ENCODE results near the gene SLC35F6.
"Not testable (repeated sequence)": the region's sequence is repeated elsewhere in the genome, so short reads cannot be mapped to it uniquely, and the experiment has no call there.

Gene SLC35F6

DNA sequence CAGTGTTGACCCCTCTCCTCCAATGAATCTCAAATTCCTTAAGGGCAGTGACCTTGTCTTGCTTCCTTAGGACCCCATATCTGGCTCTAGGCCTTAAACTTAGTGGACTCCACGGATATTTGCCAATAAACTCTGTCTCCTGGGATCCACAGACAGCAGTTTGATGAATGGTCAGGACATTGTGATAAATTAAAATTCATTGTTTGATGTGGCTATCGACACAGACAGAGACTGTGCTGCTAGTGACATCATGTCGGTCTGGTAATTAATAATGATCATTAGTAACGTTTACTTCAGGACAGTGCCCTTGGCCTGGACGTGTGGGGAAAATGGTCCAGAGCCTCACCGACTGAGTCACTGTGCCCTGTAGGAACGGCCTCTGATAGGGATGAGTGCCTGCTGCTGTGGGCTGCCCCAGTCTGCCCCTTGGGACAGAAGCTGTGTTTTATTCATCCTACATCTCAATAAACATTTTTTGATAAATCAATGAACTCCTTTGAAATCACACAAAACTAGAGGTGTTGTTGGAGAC is 5.2 kb upstream of the SLC35F6 start:
- Histone ChIP-seq H3K4me1 (ENCODE audit: control insufficient read depth, insufficient read depth, low read length) (peaks cover 12% of the 10 kb centered on the region), H3K4me3 (ENCODE audit: low read length in 2 of 2) (no peak overlapping the region), H3K9me3 (ENCODE audit: control insufficient read depth in 2 of 2, low read length in 2 of 2) (no peaks in the 10 kb centered on the region), H3K27me3 (ENCODE audit: control insufficient read depth in 1 of 2, insufficient read depth in 2 of 2, low read length in 2 of 2) (no peaks in the 10 kb centered on the region), H3K27ac (ENCODE audit: low read length) (no peak overlapping the region), H3K36me3 (ENCODE audit: control insufficient read depth in 2 of 2, insufficient read depth in 2 of 2, low read length in 2 of 2) (no peaks in the 10 kb centered on the region), H3K9ac (ENCODE audit: low read length in 2 of 2) (no peak overlapping the region)

DNA sequence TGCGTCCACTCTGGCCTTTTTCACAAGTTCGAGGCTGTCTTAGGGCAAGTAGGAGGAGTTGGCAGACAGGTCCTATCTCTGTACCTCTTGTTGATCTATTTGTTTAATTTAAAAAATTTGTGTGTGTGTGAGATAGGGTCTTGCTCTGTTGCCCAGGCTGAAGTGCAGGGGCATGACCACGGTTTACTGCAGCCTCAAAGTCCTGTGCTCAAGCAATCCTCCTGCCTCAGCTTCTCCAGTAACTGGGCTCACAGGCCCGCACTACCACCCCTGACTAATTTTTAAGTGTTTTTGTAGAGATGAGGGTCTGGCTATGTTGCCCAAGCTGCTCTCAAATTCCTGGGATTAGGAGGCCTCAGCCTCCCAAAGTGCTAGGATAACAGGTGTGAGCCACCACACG is 4.2 kb upstream of the SLC35F6 start:
- Histone ChIP-seq H3K4me1 (ENCODE audit: control insufficient read depth, insufficient read depth, low read length) (peaks cover 16% of the 10 kb centered on the region), H3K27ac (ENCODE audit: low read length) (no peak overlapping the region), H3K27me3 (ENCODE audit: control insufficient read depth in 1 of 2, insufficient read depth in 2 of 2, low read length in 2 of 2) (no peaks in the 10 kb centered on the region), H3K36me3 (ENCODE audit: control insufficient read depth in 2 of 2, insufficient read depth in 2 of 2, low read length in 2 of 2) (no peaks in the 10 kb centered on the region), H3K9me3 (ENCODE audit: control insufficient read depth in 2 of 2, low read length in 2 of 2) (no peaks in the 10 kb centered on the region), H3K4me3 (ENCODE audit: low read length in 2 of 2) (no peak overlapping the region), H3K9ac (ENCODE audit: low read length in 2 of 2) (no peak overlapping the region)

DNA sequence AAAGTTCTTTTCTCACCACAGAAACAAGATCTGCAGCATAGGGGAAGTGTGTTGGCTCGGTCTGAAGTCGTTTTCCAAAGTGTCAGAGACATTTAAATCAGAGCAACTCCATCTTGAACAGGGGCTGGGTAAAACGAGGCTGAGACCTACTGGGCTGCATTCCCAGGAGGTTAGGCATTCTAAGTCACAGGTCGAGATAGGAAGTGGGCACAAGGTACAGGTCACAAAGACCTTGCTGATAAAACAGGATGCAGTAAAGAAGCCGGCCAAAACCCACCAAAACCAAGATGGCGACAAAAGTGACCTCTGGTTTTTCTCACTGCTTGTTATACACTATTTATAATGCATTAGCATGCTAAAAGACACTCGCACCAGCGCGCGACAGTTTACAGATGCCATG is 3.1 kb upstream of the SLC35F6 start:
- not testable (repeated sequence) for H3K27ac ChIP-seq (ENCODE audit: low read length); H3K36me3 ChIP-seq (ENCODE audit: control insufficient read depth in 2 of 2, insufficient read depth in 2 of 2, low read length in 2 of 2); H3K9me3 ChIP-seq (ENCODE audit: control insufficient read depth in 2 of 2, low read length in 2 of 2); H3K27me3 ChIP-seq (ENCODE audit: control insufficient read depth in 1 of 2, insufficient read depth in 2 of 2, low read length in 2 of 2); H3K4me3 ChIP-seq (ENCODE audit: low read length in 2 of 2); H3K9ac ChIP-seq (ENCODE audit: low read length in 2 of 2)
- H3K4me1 ChIP-seq (ENCODE audit: control insufficient read depth, insufficient read depth, low read length): peaks cover 25% of the 10 kb centered on the region

DNA sequence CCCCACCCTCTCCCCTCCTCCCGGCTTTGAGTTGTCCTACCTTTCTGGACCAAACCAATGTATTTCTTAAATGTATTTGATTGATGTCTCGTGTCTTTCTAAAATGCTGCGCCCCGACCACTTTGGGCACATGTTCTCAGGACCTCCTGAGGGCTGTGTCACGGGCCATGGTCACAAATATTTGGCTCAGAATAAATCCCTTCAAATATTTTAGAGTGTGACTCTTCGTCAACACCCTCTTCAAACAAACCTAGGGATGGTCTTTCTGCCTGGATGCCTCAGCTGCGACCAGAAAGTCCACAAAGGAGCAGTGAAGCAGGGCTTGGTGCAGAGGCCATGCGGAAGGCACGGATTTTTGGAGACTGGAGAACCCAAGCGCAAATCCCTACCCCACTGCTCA is 1.1 kb upstream of the SLC35F6 start:
- H3K9me3 ChIP-seq (ENCODE audit: control insufficient read depth in 2 of 2, low read length in 2 of 2): no peaks in the 10 kb centered on the region
- H3K27ac ChIP-seq (ENCODE audit: low read length): no peak overlapping the region
- H3K9ac ChIP-seq (ENCODE audit: low read length in 2 of 2): no peak overlapping the region
- no peak overlapping the region for H3K4me3 ChIP-seq (ENCODE audit: low read length in 2 of 2)
- no peaks in the 10 kb centered on the region for H3K27me3 ChIP-seq (ENCODE audit: control insufficient read depth in 1 of 2, insufficient read depth in 2 of 2, low read length in 2 of 2)
- H3K36me3 ChIP-seq (ENCODE audit: control insufficient read depth in 2 of 2, insufficient read depth in 2 of 2, low read length in 2 of 2): peaks cover 0 to 2% of the 10 kb centered on the region in 2 donors
- peaks cover 38% of the 10 kb centered on the region for H3K4me1 ChIP-seq (ENCODE audit: control insufficient read depth, insufficient read depth, low read length)

DNA sequence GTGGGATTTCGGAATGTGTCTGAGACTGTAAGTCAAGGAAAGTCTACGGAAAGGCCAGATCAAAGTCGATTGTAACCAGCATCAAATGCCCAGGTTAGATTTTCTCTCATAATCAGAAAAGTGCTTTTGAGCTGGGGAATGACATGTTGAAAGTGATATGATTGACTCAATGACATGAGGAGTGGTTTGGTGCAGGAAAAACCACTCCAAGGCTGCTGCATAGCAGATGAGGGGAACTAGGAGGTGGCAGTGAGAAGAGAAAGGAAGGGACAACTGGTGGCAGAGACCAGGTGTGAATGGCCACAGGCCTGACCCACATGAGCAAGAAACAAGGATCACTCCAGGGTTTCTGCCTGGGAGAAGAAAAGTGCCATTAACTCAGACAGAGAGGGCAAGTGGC is 822 bp downstream of the SLC35F6 start:
- H3K4me3 ChIP-seq (ENCODE audit: low read length in 2 of 2): peak overlapping the region; percentile 93
- no peaks in the 10 kb centered on the region for H3K27me3 ChIP-seq (ENCODE audit: control insufficient read depth in 1 of 2, insufficient read depth in 2 of 2, low read length in 2 of 2)
- peaks cover 44% of the 10 kb centered on the region for H3K4me1 ChIP-seq (ENCODE audit: control insufficient read depth, insufficient read depth, low read length)
- peak overlapping the region; percentile 83 for H3K27ac ChIP-seq (ENCODE audit: low read length)
- peaks cover 0 to 2% of the 10 kb centered on the region in 2 donors for H3K36me3 ChIP-seq (ENCODE audit: control insufficient read depth in 2 of 2, insufficient read depth in 2 of 2, low read length in 2 of 2)
- H3K9ac ChIP-seq (ENCODE audit: low read length in 2 of 2): peak overlapping the region; percentile 91 to 99
- H3K9me3 ChIP-seq (ENCODE audit: control insufficient read depth in 2 of 2, low read length in 2 of 2): no peaks in the 10 kb centered on the region

DNA sequence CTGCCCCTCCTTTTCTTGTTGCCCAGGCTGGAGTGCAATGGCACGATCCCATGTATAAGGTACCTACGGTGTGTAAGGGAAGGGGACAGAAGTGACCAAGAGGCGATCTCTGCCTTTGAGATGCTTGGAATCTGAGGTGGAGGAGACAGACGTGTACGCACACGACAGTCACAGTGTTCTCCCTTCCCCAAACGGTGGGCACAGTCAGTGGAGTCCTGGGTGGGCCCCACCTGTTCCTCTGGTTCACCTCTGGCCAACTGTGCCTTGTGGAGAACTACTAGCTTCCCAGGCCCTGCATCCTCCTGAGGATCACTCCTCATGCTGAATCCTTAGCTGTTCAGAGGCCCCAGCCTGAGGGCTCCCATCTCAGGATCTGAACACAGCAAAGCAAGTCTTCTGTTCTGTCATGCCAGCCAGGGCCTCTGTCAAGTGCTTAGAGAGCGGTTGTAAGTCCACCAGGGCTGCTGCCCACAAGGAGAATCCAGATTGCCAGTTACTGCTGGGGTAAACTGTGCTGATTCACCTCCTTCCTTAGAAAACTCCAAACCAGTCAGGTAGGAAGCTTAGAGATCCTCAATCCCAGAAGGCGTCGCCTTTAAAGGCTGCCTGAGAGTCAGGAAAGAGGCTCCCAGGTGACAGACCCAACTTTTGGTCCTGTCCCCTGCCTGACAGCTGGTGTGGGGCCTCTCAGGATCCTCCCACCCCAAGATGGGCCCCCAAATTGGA is 1.6 kb downstream of the SLC35F6 start:
- Histone ChIP-seq H3K27ac (ENCODE audit: low read length) (no peak overlapping the region), H3K27me3 (ENCODE audit: control insufficient read depth in 1 of 2, insufficient read depth in 2 of 2, low read length in 2 of 2) (no peaks in the 10 kb centered on the region), H3K36me3 (ENCODE audit: control insufficient read depth in 2 of 2, insufficient read depth in 2 of 2, low read length in 2 of 2) (peaks cover 0 to 2% of the 10 kb centered on the region in 2 donors), H3K4me3 (ENCODE audit: low read length in 2 of 2) (peak overlapping the region in 1 of 2 donors; percentile 93), H3K4me1 (ENCODE audit: control insufficient read depth, insufficient read depth, low read length) (peaks cover 48% of the 10 kb centered on the region), H3K9me3 (ENCODE audit: control insufficient read depth in 2 of 2, low read length in 2 of 2) (no peaks in the 10 kb centered on the region), H3K9ac (ENCODE audit: low read length in 2 of 2) (peak overlapping the region; percentile 91 to 99)

DNA sequence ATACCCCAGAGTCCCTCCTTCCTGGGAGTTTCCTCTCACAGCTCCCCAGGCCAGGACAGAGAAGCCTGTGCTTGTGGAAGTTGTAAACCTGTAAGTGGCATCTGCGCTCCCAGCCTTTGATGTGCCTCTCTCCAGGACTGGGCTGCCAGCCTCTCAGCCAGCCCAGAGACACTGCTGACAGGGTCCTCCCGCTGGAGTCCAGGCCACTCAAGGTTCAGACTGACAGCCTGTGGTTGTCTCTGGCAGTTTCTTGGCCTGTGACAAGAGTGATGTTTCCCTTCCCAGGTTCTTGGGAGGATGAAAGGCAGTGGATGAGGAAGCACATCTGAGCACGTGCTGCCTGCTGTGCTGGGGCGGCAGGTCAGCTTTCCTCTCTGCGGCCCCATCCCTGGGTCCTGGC is 3.0 kb downstream of the SLC35F6 start:
- Histone ChIP-seq H3K27me3 (ENCODE audit: control insufficient read depth in 1 of 2, insufficient read depth in 2 of 2, low read length in 2 of 2) (no peaks in the 10 kb centered on the region), H3K27ac (ENCODE audit: low read length) (no peak overlapping the region), H3K9me3 (ENCODE audit: control insufficient read depth in 2 of 2, low read length in 2 of 2) (no peaks in the 10 kb centered on the region), H3K4me1 (ENCODE audit: control insufficient read depth, insufficient read depth, low read length) (peaks cover 63% of the 10 kb centered on the region), H3K4me3 (ENCODE audit: low read length in 2 of 2) (no peak overlapping the region), H3K9ac (ENCODE audit: low read length in 2 of 2) (no peak overlapping the region), H3K36me3 (ENCODE audit: control insufficient read depth in 2 of 2, insufficient read depth in 2 of 2, low read length in 2 of 2) (peaks cover 0 to 2% of the 10 kb centered on the region in 2 donors)

DNA sequence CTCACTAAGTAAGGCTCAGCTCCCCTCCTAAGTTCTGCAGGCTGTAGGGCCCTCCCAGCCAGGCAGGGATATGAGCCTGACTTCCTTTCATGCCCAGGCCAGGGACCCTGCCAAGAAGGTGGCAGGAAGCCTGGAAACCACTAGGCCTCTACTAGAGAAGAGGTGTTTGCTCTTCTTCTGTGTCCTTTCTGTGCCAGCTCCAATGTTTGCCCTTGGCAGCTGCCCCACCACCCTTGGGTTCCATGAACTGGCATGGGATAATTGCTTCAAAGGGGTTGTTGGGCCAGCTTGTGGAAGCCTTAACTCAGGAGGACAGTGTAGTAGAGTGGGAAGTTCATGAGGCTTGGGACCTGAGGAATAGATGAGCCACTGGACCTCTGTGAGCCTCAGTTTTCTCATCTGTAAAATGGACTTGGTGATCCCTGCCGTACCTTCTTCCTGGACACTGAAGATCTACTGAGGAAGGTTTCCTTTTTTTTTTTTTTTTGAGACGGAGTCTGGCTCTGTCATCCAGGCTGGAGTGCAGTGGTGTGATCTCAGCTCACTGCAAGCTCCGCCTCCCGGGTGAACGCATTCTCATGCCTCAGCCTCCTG is 3.9 kb downstream of the SLC35F6 start:
- Histone ChIP-seq H3K4me1 (ENCODE audit: control insufficient read depth, insufficient read depth, low read length) (peaks cover 71% of the 10 kb centered on the region), H3K27ac (ENCODE audit: low read length) (no peak overlapping the region), H3K4me3 (ENCODE audit: low read length in 2 of 2) (no peak overlapping the region), H3K9ac (ENCODE audit: low read length in 2 of 2) (no peak overlapping the region), H3K9me3 (ENCODE audit: control insufficient read depth in 2 of 2, low read length in 2 of 2) (no peaks in the 10 kb centered on the region), H3K36me3 (ENCODE audit: control insufficient read depth in 2 of 2, insufficient read depth in 2 of 2, low read length in 2 of 2) (peaks cover 0 to 2% of the 10 kb centered on the region in 2 donors), H3K27me3 (ENCODE audit: control insufficient read depth in 1 of 2, insufficient read depth in 2 of 2, low read length in 2 of 2) (no peaks in the 10 kb centered on the region)

DNA sequence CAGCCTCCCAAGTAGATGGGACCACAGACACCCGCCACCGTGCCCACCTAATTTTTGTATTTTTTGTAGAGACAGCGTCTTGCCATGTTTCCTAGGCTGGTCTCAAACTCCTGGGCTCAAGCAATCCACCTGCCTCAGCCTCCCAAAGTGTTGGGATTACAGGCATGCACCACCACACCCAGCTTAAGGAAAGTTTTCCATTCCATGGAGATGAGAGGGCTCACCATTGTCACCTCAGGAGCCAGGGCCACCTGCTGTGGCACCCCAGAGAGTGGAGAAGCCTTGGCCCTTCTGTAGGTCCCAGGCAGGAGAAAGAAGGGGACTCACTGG is 4.6 kb downstream of the SLC35F6 start:
- H3K9ac ChIP-seq (ENCODE audit: low read length in 2 of 2): no peak overlapping the region
- peaks cover 66% of the 10 kb centered on the region for H3K4me1 ChIP-seq (ENCODE audit: control insufficient read depth, insufficient read depth, low read length)
- no peaks in the 10 kb centered on the region for H3K27me3 ChIP-seq (ENCODE audit: control insufficient read depth in 1 of 2, insufficient read depth in 2 of 2, low read length in 2 of 2)

DNA sequence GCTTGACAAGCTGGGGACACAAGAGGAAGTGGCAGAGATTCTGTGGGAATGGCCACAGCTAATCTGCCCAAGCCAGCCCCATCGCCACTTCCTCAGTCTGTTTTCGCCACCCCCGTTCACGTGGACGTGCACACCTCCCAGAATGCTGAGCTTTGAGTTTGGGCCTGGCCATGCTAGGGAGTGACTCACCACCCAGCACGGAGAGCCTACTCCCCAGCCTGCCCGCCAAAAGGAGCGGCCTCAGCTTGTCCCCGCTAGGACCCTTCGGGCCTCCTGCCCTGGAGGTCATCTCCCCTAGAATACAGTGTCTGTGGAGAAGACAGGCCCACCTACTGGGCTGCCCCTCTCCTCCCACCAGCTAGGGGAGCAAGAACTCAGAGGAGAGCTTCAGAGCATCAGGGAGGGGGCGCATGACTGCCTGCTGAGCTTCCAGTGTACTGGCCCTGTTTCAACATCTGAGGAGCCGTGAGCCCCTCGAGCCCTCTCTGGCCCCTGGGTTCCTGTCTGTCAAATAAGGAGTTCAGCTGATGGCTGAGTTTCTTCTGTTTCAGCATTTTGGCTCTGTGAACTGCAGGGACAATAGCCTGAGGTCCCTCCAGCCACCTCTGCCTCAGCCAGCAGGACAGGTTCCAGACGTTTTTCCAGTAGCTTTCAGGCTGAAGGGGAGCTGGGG is 5.1 kb downstream of the SLC35F6 start:
- Histone ChIP-seq H3K9me3 (ENCODE audit: control insufficient read depth in 2 of 2, low read length in 2 of 2) (no peaks in the 10 kb centered on the region), H3K27ac (ENCODE audit: low read length) (peak overlapping the region; percentile 24), H3K9ac (ENCODE audit: low read length in 2 of 2) (no peak overlapping the region), H3K36me3 (ENCODE audit: control insufficient read depth in 2 of 2, insufficient read depth in 2 of 2, low read length in 2 of 2) (peaks cover 5 to 6% of the 10 kb centered on the region in 2 donors), H3K4me3 (ENCODE audit: low read length in 2 of 2) (peak overlapping the region in 1 of 2 donors; percentile 15), H3K27me3 (ENCODE audit: control insufficient read depth in 1 of 2, insufficient read depth in 2 of 2, low read length in 2 of 2) (no peaks in the 10 kb centered on the region), H3K4me1 (ENCODE audit: control insufficient read depth, insufficient read depth, low read length) (peaks cover 63% of the 10 kb centered on the region)

More for the DNA sequence above, 4.6 kb downstream of the SLC35F6 start:
- Histone ChIP-seq H3K36me3 (ENCODE audit: control insufficient read depth in 2 of 2, insufficient read depth in 2 of 2, low read length in 2 of 2) (peaks cover under 1 to 2% of the 10 kb centered on the region in 2 donors), H3K9me3 (ENCODE audit: control insufficient read depth in 2 of 2, low read length in 2 of 2) (no peaks in the 10 kb centered on the region), H3K4me3 (ENCODE audit: low read length in 2 of 2) (no peak overlapping the region), H3K27ac (ENCODE audit: low read length) (peak overlapping the region; percentile 24)

All from stomach smooth muscle (tissue), 2 donors.